HepG2 (cell line): ENCODE measurements around the gene FRMD6. TPM values are rescaled to one million over a fixed set of nuclear protein-coding genes. Genes with fewer than 3 reads are reported as not detected.

ENCODE experiments used
- ATAC-seq: fragments of 200-7000 bp; cut with Tn5 transposase; 3 replicates; pipeline ENCODE4 v1.9.1; 2020; ENCODE audit warnings: mild to moderate bottlenecking, moderate library complexity
- BruUV-seq: library from RNA; stranded (reverse); fragments of 400-500 nt; replicated peaks from 2 replicates; lab custom pipeline; 2021; lab: Mats Ljungman, UMichigan
- CTCF ChIA-PET: fragments of 300-600 bp; formaldehyde crosslinking; extraction: SDS; loops from one replicate; lab custom pipeline; 2021; ENCODE audit warnings: low total read pairs, inconsistent platforms, low intra/inter-chr PET ratio; lab: Yijun Ruan, JAX
- POLR2A ChIA-PET: fragments of 350-600 bp; sonication (Branson Sonifier 250); formaldehyde crosslinking; loops from one replicate; lab custom pipeline; 2020; ENCODE audit warnings: antibody characterized with exemption, inconsistent platforms; lab: Yijun Ruan, JAX
- DNase-seq: peaks from one replicate; pipeline ENCODE4 v3.0.0-alpha.2; 2015; ENCODE audit warnings: low spot score
- FAIRE-seq: peaks from 3 replicates; lab custom pipeline; 2011; peaks lifted over from hg19 to GRCh38; lab: Jason Lieb, UNC
- H2AFZ ChIP-seq: one replicate; pipeline ENCODE4 v1.6.1; 2011; ENCODE audit warnings: low read length, inconsistent platforms
- H3K27ac ChIP-seq: fragments of 300-600 bp; 3 replicates; pipeline ENCODE4 v1.8.0; 2011; ENCODE audit warnings: mixed run types, mild to moderate bottlenecking, mixed read lengths, low read length, inconsistent platforms; ENCODE audit not compliant: insufficient read depth; ENCODE audit errors: extremely low read length
- H3K27me3 ChIP-seq, 2 experiments: fragments of 200-600 bp in 1 of 2; 2 replicates in 1 of 2; 3 replicates in 1 of 2; pipeline versions ENCODE4 v1.6.0 to v1.8.0; 2011; ENCODE audit warnings: low read length in 2 of 2, mild to moderate bottlenecking in 2 of 2, moderate library complexity in 2 of 2, inconsistent platforms in 1 of 2; ENCODE audit not compliant: insufficient read depth in 2 of 2, control insufficient read depth in 1 of 2
- H3K36me3 ChIP-seq, 2 experiments: fragments of 200-600 bp in 1 of 2; replicated peaks in 1 of 2; 2 replicates in 1 of 2; 3 replicates in 1 of 2; pipeline versions ENCODE4 v1.5.1 to v1.8.0; 2011; ENCODE audit warnings: low read length in 2 of 2, inconsistent platforms in 1 of 2; ENCODE audit not compliant: insufficient read depth in 2 of 2, control insufficient read depth in 1 of 2
- H3K4me1 ChIP-seq: 2 replicates; pipeline ENCODE4 v1.5.1; 2012; ENCODE audit warnings: low read length, inconsistent platforms; ENCODE audit not compliant: insufficient read depth
- H3K4me2 ChIP-seq: 2 replicates; pipeline ENCODE4 v1.6.0; 2011; ENCODE audit warnings: low read depth, low read length, inconsistent platforms
- H3K4me3 ChIP-seq, 3 experiments: fragments of 200-600 bp in 1 of 3; sonication (generic), shearing (Covaris generic) in 1 of 3; replicated peaks in 1 of 3; 2 replicates each; pipeline ENCODE4 v1.5.1; 2011 to 2016; ENCODE audit warnings: low read length in 3 of 3, inconsistent platforms in 2 of 3, low read depth in 2 of 3, mild to moderate bottlenecking in 2 of 3, control low read depth in 1 of 3, mixed read lengths in 1 of 3; ENCODE audit not compliant: insufficient read depth in 1 of 3
- H3K79me2 ChIP-seq: one replicate; pipeline ENCODE4 v1.6.1; 2011; ENCODE audit warnings: low read length, inconsistent platforms; ENCODE audit not compliant: insufficient read depth
- H3K9ac ChIP-seq: 2 replicates; pipeline ENCODE4 v1.6.0; 2011; ENCODE audit warnings: mild to moderate bottlenecking, low read depth, low read length, inconsistent platforms; ENCODE audit not compliant: insufficient read depth
- H3K9me3 ChIP-seq: 2 replicates; pipeline ENCODE4 v1.5.1; 2012; ENCODE audit warnings: mild to moderate bottlenecking, low read length
- H4K20me1 ChIP-seq: 2 replicates; pipeline ENCODE4 v1.6.0; 2011; ENCODE audit warnings: inconsistent platforms, mild to moderate bottlenecking, low read length, moderate library complexity; ENCODE audit not compliant: insufficient read depth
- BRF2 ChIP-seq: sonication (generic); formaldehyde crosslinking; IDR thresholded peaks from 2 replicates; pipeline ENCODE4 v1.8.1; 2022; ENCODE audit warnings: mild to moderate bottlenecking, missing genetic modification reagents
- CREBL2 ChIP-seq: sonication (generic); formaldehyde crosslinking; IDR thresholded peaks from 2 replicates; pipeline ENCODE4 v1.8.1; 2023; ENCODE audit warnings: missing genetic modification reagents, mild to moderate bottlenecking, borderline replicate concordance
- NFRKB ChIP-seq: fragments of 450-650 bp; IDR thresholded peaks from 2 replicates; pipeline ENCODE4 v1.6.1; 2017
- RFXANK ChIP-seq: IDR thresholded peaks from 2 replicates; pipeline ENCODE4 v1.6.1; 2016
- SMARCC2 ChIP-seq: fragments of 450-650 bp; IDR thresholded peaks from 2 replicates; pipeline ENCODE4 v1.6.1; 2017; ENCODE audit warnings: antibody characterized with exemption, mild to moderate bottlenecking
- TFDP1 ChIP-seq: IDR thresholded peaks from 2 replicates; pipeline ENCODE4 v1.6.1; 2016; ENCODE audit warnings: missing compliant biosample characterization, missing genetic modification reagents, borderline replicate concordance
- ZFAT ChIP-seq: sonication (generic); formaldehyde crosslinking; conservative IDR thresholded peaks from 2 replicates; pipeline ENCODE4 v1.8.1; 2023; ENCODE audit warnings: missing genetic modification reagents, inconsistent platforms
- ZNF251 ChIP-seq: sonication (generic); formaldehyde crosslinking; IDR thresholded peaks from 2 replicates; pipeline ENCODE4 v1.9.0; 2021; ENCODE audit warnings: mild to moderate bottlenecking, missing genetic modification reagents
- ZNF33B ChIP-seq: sonication (generic); formaldehyde crosslinking; IDR thresholded peaks from 2 replicates; pipeline ENCODE4 v1.5.1; 2020; ENCODE audit warnings: mild to moderate bottlenecking, missing genetic modification reagents
- WGBS: methylation state at CpG from one replicate; pipeline ENCODE4 v1.1.6; 2017; ENCODE audit warnings: low lambda C conversion rate; 5-methylcytosine and 5-hydroxymethylcytosine counted together
- in situ Hi-C: cut with HindIII; loops from 2 replicates; pipeline ENCODE4 v1.10.0; 2017; ENCODE audit warnings: low pct_unique_long_range_greater_than_20kb; ENCODE audit not compliant: extremely low pct_ligation_motif_present
- intact Hi-C: fragments of 100-400 bp; cut with micrococcal nuclease; formaldehyde crosslinking; loops from one replicate; pipeline ENCODE4 v1.10.0; 2022; ENCODE audit not compliant: unreplicated experiment
- polyA plus RNA-seq, 8 experiments: library from polyadenylated mRNA; depleted of rRNA in 3 of 8; stranded (reverse) in 7 of 8; unstranded in 1 of 8; fragments of >200 nt; fragmentation: Illumina TruSeq in 4 of 8; extraction: Trizol in 4 of 8; gene quantifications; 2 replicates each; pipeline versions ENCODE4 v1.2.1 to v1.2.3, GENCODE V29; 2011 to 2016; ENCODE audit warnings: low read depth in 4 of 8, missing spikeins in 1 of 8, mixed read lengths in 1 of 8; ENCODE audit not compliant: insufficient read depth in 1 of 8
- total RNA-seq, 5 experiments: library from RNA; depleted of rRNA; stranded (reverse); fragments of >200 nt; fragmentation: Illumina TruSeq; extraction: Trizol; gene quantifications; 2 replicates each; pipeline ENCODE4 v1.2.3, GENCODE V29; 2016; ENCODE audit warnings: low read depth in 1 of 5

Gene FRMD6
- total and polyA plus RNA-seq, 2 of the 13 experiments (the other 11 are each of a cell fraction or from before 2014, with no cell fraction given), result 2.4 to 5.4 TPM

GRCh38 chr14:51639668-51640316, 11.9 kb upstream of the FRMD6 start:
- no peak for TF ChIP-seq ZNF33B (CRISPR knock-in tag)
- no peak for TF ChIP-seq TFDP1 (CRISPR knock-in tag)
- no peak for TF ChIP-seq CREBL2 (CRISPR knock-in tag)
- TF ChIP-seq ZNF251 (CRISPR knock-in tag), result no peak
- no peak for TF ChIP-seq ZFAT (CRISPR knock-in tag)
- TF ChIP-seq RFXANK (CRISPR knock-in tag), result no peak
- TF ChIP-seq NFRKB, result no peak
- no peak for TF ChIP-seq SMARCC2
- no peak for TF ChIP-seq BRF2 (CRISPR knock-in tag)
- ChIA-PET POLR2A (interaction anchor here (2.0 kb wide), 1 partner anchor 12 kb away, joined by 6 read pairs; the partner anchor contains the start of gene FRMD6), CTCF (no interaction called here)
- no TSS peak for BruUV-seq
- Histone ChIP-seq H3K27ac (no peak overlapping the region), H3K9me3 (no peaks in the 10 kb centered on the region), H3K4me3 (no peak overlapping the region), H4K20me1 (no peaks in the 10 kb centered on the region), H3K9ac (no peak overlapping the region), H3K27me3 (no peaks in the 10 kb centered on the region), H3K79me2 (no peaks in the 10 kb centered on the region), H3K36me3 (no peaks in the 10 kb centered on the region), H3K4me1 (peaks cover 12% of the 10 kb centered on the region), H3K4me2 (no peak overlapping the region), H2AFZ (no peak overlapping the region)
- intact Hi-C loops (loop anchor here (5.0 kb wide), 1 partner anchor 62 kb away; no protein-coding TSS in a partner anchor), in situ Hi-C loops (no loop called here)
- WGBS, result 59% methylated on average over 5 of the region's 5 CpGs
- FAIRE-seq (no peak), DNase-seq (no peak), ATAC-seq (no peak)
